GM13976 (cell line): ENCODE results near the gene CHPF.

Experiments used
- DNase-seq: peaks from one replicate; pipeline ENCODE4 v3.0.0; 2012; ENCODE audit warnings: low spot score
- CTCF ChIP-seq: IDR thresholded peaks from 2 replicates; pipeline ENCODE4 v1.5.1; 2012; ENCODE audit warnings: borderline replicate concordance, mild to moderate bottlenecking; ENCODE audit not compliant: insufficient read depth; ENCODE audit errors: extremely low read depth, missing control alignments, control extremely low read depth
- in situ Hi-C: fragments of 300-500 bp; cut with MboI; formaldehyde crosslinking; loops from one replicate; pipeline ENCODE4 v1.12.0; 2022; ENCODE audit warnings: low sequenced_read_pairs, mixed read lengths, inconsistent platforms; ENCODE audit not compliant: unreplicated experiment

Gene CHPF

GRCh38 chr2:219497495-219498279, 45.9 kb downstream of the CHPF start:
- TF ChIP-seq CTCF = no peak
- in situ Hi-C loops = no loop called here
- DNase-seq = peak; percentile 85

- TF ChIP-seq CTCF = no peak
- no peak for DNase-seq
These were observed 46.6 kb downstream of the CHPF start for GRCh38 chr2:219496825-219497494.

GRCh38 chr2:219496247-219496824, 47.3 kb downstream of the CHPF start:
- in situ Hi-C loops = no loop called here
- no peak for TF ChIP-seq CTCF
- no peak for DNase-seq

More at GRCh38 chr2:219496825-219497494, 46.6 kb downstream of the CHPF start:
- in situ Hi-C loops = no loop called here

- TF ChIP-seq CTCF = peak; percentile 55
- peak; percentile 84 for DNase-seq
- in situ Hi-C loops = no loop called here
These were observed 48.0 kb downstream of the CHPF start for GRCh38 chr2:219495531-219496122.

GRCh38 chr2:219494952-219495530, 48.6 kb downstream of the CHPF start:
- TF ChIP-seq CTCF = no peak
- no peak for DNase-seq
- in situ Hi-C loops = no loop called here

- no peak for TF ChIP-seq CTCF
- no peak for DNase-seq
- in situ Hi-C loops = no loop called here
These were observed 50.5 kb downstream of the CHPF start for GRCh38 chr2:219493086-219493485.
